Panc1 (cell line): Measurements from ENCODE around the gene TMEM229A. TPM values are rescaled to one million over a fixed set of nuclear protein-coding genes. Genes with fewer than 3 reads are reported as not detected.
"Not testable (repeated sequence)": the region's sequence is repeated elsewhere in the genome, so short reads cannot be mapped to it uniquely, and the experiment has no call there.

Experiments used
- ATAC-seq: fragments of 200-7000 bp; cut with Tn5 transposase; 2 replicates; pipeline ENCODE4 v1.9.1; 2020; ENCODE audit warnings: mild to moderate bottlenecking, moderate library complexity
- BruUV-seq: library from RNA; stranded (reverse); fragments of 400-500 nt; replicated peaks from 2 replicates; lab custom pipeline; 2021; lab: Mats Ljungman, UMichigan
- CTCF ChIA-PET: fragments of 300-600 bp; sonication (Branson Sonifier 250); formaldehyde crosslinking; loops from one replicate; lab custom pipeline; 2022; ENCODE audit warnings: antibody characterized with exemption; lab: Charles Lee
- POLR2A ChIA-PET: fragments of 300-600 bp; sonication (Branson Sonifier 250); formaldehyde crosslinking; loops from one replicate; lab custom pipeline; 2022; ENCODE audit warnings: antibody characterized with exemption; lab: Charles Lee
- DNase-seq: peaks from one replicate; pipeline ENCODE4 v3.0.0-alpha.2; 2010; ENCODE audit warnings: low read depth, low spot score
- H3K27ac ChIP-seq: 2 replicates; pipeline ENCODE4 v1.5.1; 2011; ENCODE audit warnings: mild to moderate bottlenecking, low read length, inconsistent platforms
- H3K27me3 ChIP-seq: fragments of 200-500 bp; sonication (Bioruptor generic); 2 replicates; pipeline ENCODE4 v1.6.0; 2014; ENCODE audit warnings: low read length, inconsistent platforms; ENCODE audit not compliant: control insufficient read depth, insufficient read depth
- H3K36me3 ChIP-seq: fragments of 200-500 bp; sonication (Bioruptor generic); 2 replicates; pipeline ENCODE4 v1.5.1; 2014; ENCODE audit warnings: inconsistent platforms, mild to moderate bottlenecking, low read length, moderate library complexity; ENCODE audit not compliant: control insufficient read depth, insufficient read depth
- H3K4me1 ChIP-seq: 2 replicates; pipeline ENCODE4 v1.5.1; 2011; ENCODE audit warnings: inconsistent platforms, mild to moderate bottlenecking, low read length, moderate library complexity; ENCODE audit not compliant: control insufficient read depth, insufficient read depth
- H3K4me3 ChIP-seq, 2 experiments: 2 replicates each; pipeline ENCODE4 v1.5.1; 2011 to 2012; ENCODE audit warnings: low read depth in 2 of 2, low read length in 2 of 2, mild to moderate bottlenecking in 2 of 2, inconsistent platforms in 1 of 2, moderate library complexity in 1 of 2
- H3K9me3 ChIP-seq: fragments of 200-500 bp; sonication (Bioruptor generic); 2 replicates; pipeline ENCODE4 v1.5.1; 2014; ENCODE audit warnings: low read depth, mild to moderate bottlenecking, inconsistent platforms, low read length, moderate library complexity; ENCODE audit not compliant: control insufficient read depth, insufficient read depth
- CTCF ChIP-seq: fragments of 450-650 bp; IDR thresholded peaks from 2 replicates; pipeline ENCODE4 v1.5.1; 2017; ENCODE audit warnings: mild to moderate bottlenecking
- POLR2AphosphoS5 ChIP-seq: IDR thresholded peaks from 2 replicates; pipeline ENCODE4 v1.6.1; 2012; ENCODE audit warnings: mild to moderate bottlenecking, low read depth, low read length, moderate library complexity
- REST ChIP-seq, 2 experiments: IDR thresholded peaks; 2 replicates each; pipeline ENCODE4 v1.6.1; 2011 to 2012; ENCODE audit warnings: low read depth in 2 of 2, control low read depth in 1 of 2, low read length in 1 of 2, mild to moderate bottlenecking in 1 of 2, moderate library complexity in 1 of 2; ENCODE audit not compliant: insufficient read depth in 1 of 2
- SIN3A ChIP-seq: IDR thresholded peaks from 2 replicates; pipeline ENCODE4 v1.6.1; 2012; ENCODE audit warnings: low read depth, mild to moderate bottlenecking, low read length, moderate library complexity, borderline replicate concordance; ENCODE audit not compliant: insufficient read depth
- TCF7L2 ChIP-seq: IDR thresholded peaks from 2 replicates; pipeline ENCODE4 v1.6.1; 2011; ENCODE audit warnings: mild to moderate bottlenecking, low read depth, low read length, inconsistent platforms
- in situ Hi-C: cut with HindIII; loops from 2 replicates; pipeline ENCODE4 v1.10.0; 2016; ENCODE audit warnings: low sequenced_read_pairs, low pct_unique_long_range_greater_than_20kb
- intact Hi-C: fragments of 100-400 bp; cut with micrococcal nuclease; formaldehyde crosslinking; loops from one replicate; pipeline ENCODE4 v1.10.0; 2022; ENCODE audit not compliant: unreplicated experiment
- total RNA-seq: library from RNA; stranded (reverse); gene quantifications from one replicate; pipeline ENCODE4 v1.2.1, GENCODE V29; 2021; ENCODE audit not compliant: unreplicated experiment

The TMEM229A gene
- total RNA-seq, 1 experiment from 2014 or later: not detected

GRCh38 chr7:124027236-124027635 lies 5.6 kb downstream of the TMEM229A start:
- in situ Hi-C loops: no loop called here
- H3K4me1 ChIP-seq: peaks cover 3% of the 10 kb centered on the region
- DNase-seq (no peak), ATAC-seq (no peak)
- intact Hi-C loops: no loop called here
- TF ChIP-seq TCF7L2 (no peak), POLR2AphosphoS5 (no peak), SIN3A (no peak), CTCF (no peak), REST (IDR thresholded peaks at IDR 0.05; ENCODE audit: insufficient read depth in 1 of 2, low read depth in 2 of 2, low read length in 1 of 2) (no peak)
- peaks cover 21% of the 10 kb centered on the region for H3K27me3 ChIP-seq
- H3K4me3 ChIP-seq: no peak overlapping the region
- H3K36me3 ChIP-seq: no peaks in the 10 kb centered on the region
- H3K9me3 ChIP-seq: no peaks in the 10 kb centered on the region
- CTCF ChIA-PET: no interaction called here
- POLR2A ChIA-PET: no interaction called here
- no TSS peak for BruUV-seq
- no peak overlapping the region for H3K27ac ChIP-seq

GRCh38 chr7:124024329-124024728 lies 8.5 kb downstream of the TMEM229A start:
- ATAC-seq, in situ Hi-C loops, POLR2A ChIA-PET, CTCF ChIA-PET, H3K27ac ChIP-seq, DNase-seq, H3K4me3 ChIP-seq, H3K36me3 ChIP-seq, intact Hi-C loops, H3K4me1 ChIP-seq, H3K27me3 ChIP-seq, BruUV-seq, H3K9me3 ChIP-seq: not testable (repeated sequence)

- BruUV-seq: no TSS peak
- no peaks in the 10 kb centered on the region for H3K36me3 ChIP-seq
- H3K4me1 ChIP-seq: no peaks in the 10 kb centered on the region
- no peaks in the 10 kb centered on the region; the same call in 1 of the 2 replicates for H3K27me3 ChIP-seq
- ATAC-seq (no peak), DNase-seq (no peak)
- no peak overlapping the region for H3K4me3 ChIP-seq
- H3K9me3 ChIP-seq: no peaks in the 10 kb centered on the region
- H3K27ac ChIP-seq: no peak overlapping the region
- in situ Hi-C loops: no loop called here
- intact Hi-C loops: no loop called here
- no peak for TF ChIP-seq REST (IDR thresholded peaks at IDR 0.05; ENCODE audit: insufficient read depth in 1 of 2, low read depth in 2 of 2, low read length in 1 of 2)
- no peak for TF ChIP-seq SIN3A
- no peak for TF ChIP-seq CTCF
- TF ChIP-seq TCF7L2: no peak
- no peak for TF ChIP-seq POLR2AphosphoS5
- POLR2A ChIA-PET: no interaction called here
- CTCF ChIA-PET: no interaction called here
Observed at GRCh38 chr7:124022551-124022950, 10.3 kb downstream of the TMEM229A start.
